Fibroblast of peridontal ligament (primary cell): Measurements from ENCODE around the gene BRIP1.

ENCODE experiments used
- DNase-seq: peaks from one replicate; pipeline ENCODE4 v3.0.0-alpha.2; 2010; ENCODE audit errors: extremely low read depth

The BRIP1 gene

GRCh38 chr17:61758430-61758829 lies 104.9 kb downstream of the BRIP1 start:
- DNase-seq, result no peak

GRCh38 chr17:61757168-61757567 lies 106.2 kb downstream of the BRIP1 start:
- peak; percentile 3 for DNase-seq

- peak; percentile 37 for DNase-seq
These were observed 106.8 kb downstream of the BRIP1 start for GRCh38 chr17:61756561-61756960.

- no peak for DNase-seq
These were observed 107.7 kb downstream of the BRIP1 start for GRCh38 chr17:61755668-61756067.

GRCh38 chr17:61755078-61755477 lies 108.2 kb downstream of the BRIP1 start:
- DNase-seq, result no peak

- no peak for DNase-seq
These were observed 109.2 kb downstream of the BRIP1 start for GRCh38 chr17:61754124-61754523.

GRCh38 chr17:61753696-61754095 lies 109.6 kb downstream of the BRIP1 start:
- no peak for DNase-seq

GRCh38 chr17:61750656-61751055 lies 112.7 kb downstream of the BRIP1 start:
- DNase-seq, result peak; percentile 4

- no peak for DNase-seq
These were observed 113.4 kb downstream of the BRIP1 start for GRCh38 chr17:61749823-61750404.

- no peak for DNase-seq
These were observed 116.9 kb downstream of the BRIP1 start for GRCh38 chr17:61746248-61746985.

- no peak for DNase-seq
These were observed 118.5 kb downstream of the BRIP1 start for GRCh38 chr17:61744804-61745203.

GRCh38 chr17:61744252-61744651 lies 119.1 kb downstream of the BRIP1 start:
- DNase-seq, result no peak

- DNase-seq, result no peak
These were observed 119.6 kb downstream of the BRIP1 start for GRCh38 chr17:61743766-61744165.

GRCh38 chr17:61739002-61739401 lies 124.3 kb downstream of the BRIP1 start:
- DNase-seq, result no peak

- no peak for DNase-seq
These were observed 125.1 kb downstream of the BRIP1 start for GRCh38 chr17:61738249-61738648.

- no peak for DNase-seq
These were observed 125.5 kb downstream of the BRIP1 start for GRCh38 chr17:61737820-61738219.

GRCh38 chr17:61736438-61736837 lies 126.9 kb downstream of the BRIP1 start:
- no peak for DNase-seq

- DNase-seq, result no peak
These were observed 127.5 kb downstream of the BRIP1 start for GRCh38 chr17:61735807-61736206.

GRCh38 chr17:61734466-61734865 lies 128.9 kb downstream of the BRIP1 start:
- no peak for DNase-seq

GRCh38 chr17:61734012-61734411 lies 129.3 kb downstream of the BRIP1 start:
- no peak for DNase-seq

- no peak for DNase-seq
These were observed 130.3 kb downstream of the BRIP1 start for GRCh38 chr17:61733021-61733420.

- DNase-seq, result no peak
These were observed 131.2 kb downstream of the BRIP1 start for GRCh38 chr17:61732169-61732568.

- peak; percentile 33 for DNase-seq
These were observed 132.0 kb downstream of the BRIP1 start for GRCh38 chr17:61731330-61731729.
